Panc1 (cell line): ENCODE data around the gene PHTF1. TPM values are rescaled to one million over a fixed set of nuclear protein-coding genes. Genes with fewer than 3 reads are reported as not detected.

Experiments
- ATAC-seq: fragments of 200-7000 bp; cut with Tn5 transposase; 2 replicates; pipeline ENCODE4 v1.9.1; 2020; ENCODE audit warnings: mild to moderate bottlenecking, moderate library complexity
- BruUV-seq: library from RNA; stranded (reverse); fragments of 400-500 nt; replicated peaks from 2 replicates; lab custom pipeline; 2021; lab: Mats Ljungman, UMichigan
- CTCF ChIA-PET: fragments of 300-600 bp; sonication (Branson Sonifier 250); formaldehyde crosslinking; loops from one replicate; lab custom pipeline; 2022; ENCODE audit warnings: antibody characterized with exemption; lab: Charles Lee
- POLR2A ChIA-PET: fragments of 300-600 bp; sonication (Branson Sonifier 250); formaldehyde crosslinking; loops from one replicate; lab custom pipeline; 2022; ENCODE audit warnings: antibody characterized with exemption; lab: Charles Lee
- DNase-seq: peaks from one replicate; pipeline ENCODE4 v3.0.0-alpha.2; 2010; ENCODE audit warnings: low read depth, low spot score
- H3K27ac ChIP-seq: 2 replicates; pipeline ENCODE4 v1.5.1; 2011; ENCODE audit warnings: mild to moderate bottlenecking, low read length, inconsistent platforms
- H3K27me3 ChIP-seq: fragments of 200-500 bp; sonication (Bioruptor generic); 2 replicates; pipeline ENCODE4 v1.6.0; 2014; ENCODE audit warnings: low read length, inconsistent platforms; ENCODE audit not compliant: control insufficient read depth, insufficient read depth
- H3K36me3 ChIP-seq: fragments of 200-500 bp; sonication (Bioruptor generic); 2 replicates; pipeline ENCODE4 v1.5.1; 2014; ENCODE audit warnings: inconsistent platforms, mild to moderate bottlenecking, low read length, moderate library complexity; ENCODE audit not compliant: control insufficient read depth, insufficient read depth
- H3K4me1 ChIP-seq: 2 replicates; pipeline ENCODE4 v1.5.1; 2011; ENCODE audit warnings: inconsistent platforms, mild to moderate bottlenecking, low read length, moderate library complexity; ENCODE audit not compliant: control insufficient read depth, insufficient read depth
- H3K4me3 ChIP-seq, 2 experiments: 2 replicates each; pipeline ENCODE4 v1.5.1; 2011 to 2012; ENCODE audit warnings: low read depth in 2 of 2, low read length in 2 of 2, mild to moderate bottlenecking in 2 of 2, inconsistent platforms in 1 of 2, moderate library complexity in 1 of 2
- H3K9me3 ChIP-seq: fragments of 200-500 bp; sonication (Bioruptor generic); 2 replicates; pipeline ENCODE4 v1.5.1; 2014; ENCODE audit warnings: low read depth, mild to moderate bottlenecking, inconsistent platforms, low read length, moderate library complexity; ENCODE audit not compliant: control insufficient read depth, insufficient read depth
- POLR2AphosphoS5 ChIP-seq: IDR thresholded peaks from 2 replicates; pipeline ENCODE4 v1.6.1; 2012; ENCODE audit warnings: mild to moderate bottlenecking, low read depth, low read length, moderate library complexity
- SIN3A ChIP-seq: IDR thresholded peaks from 2 replicates; pipeline ENCODE4 v1.6.1; 2012; ENCODE audit warnings: low read depth, mild to moderate bottlenecking, low read length, moderate library complexity, borderline replicate concordance; ENCODE audit not compliant: insufficient read depth
- TCF7L2 ChIP-seq: IDR thresholded peaks from 2 replicates; pipeline ENCODE4 v1.6.1; 2011; ENCODE audit warnings: mild to moderate bottlenecking, low read depth, low read length, inconsistent platforms
- in situ Hi-C: cut with HindIII; loops from 2 replicates; pipeline ENCODE4 v1.10.0; 2016; ENCODE audit warnings: low sequenced_read_pairs, low pct_unique_long_range_greater_than_20kb
- intact Hi-C: fragments of 100-400 bp; cut with micrococcal nuclease; formaldehyde crosslinking; loops from one replicate; pipeline ENCODE4 v1.10.0; 2022; ENCODE audit not compliant: unreplicated experiment
- total RNA-seq: library from RNA; stranded (reverse); gene quantifications from one replicate; pipeline ENCODE4 v1.2.1, GENCODE V29; 2021; ENCODE audit not compliant: unreplicated experiment
- TF ChIP-seq, protein P1 (sequence below): fragments of 450-650 bp; IDR thresholded peaks from 2 replicates; pipeline ENCODE4 v1.5.1; 2017; ENCODE audit warnings: mild to moderate bottlenecking
- TF ChIP-seq, protein P2 (sequence below), 2 experiments: IDR thresholded peaks; 2 replicates each; pipeline ENCODE4 v1.6.1; 2011 to 2012; ENCODE audit warnings: low read depth in 2 of 2, control low read depth in 1 of 2, low read length in 1 of 2, mild to moderate bottlenecking in 1 of 2, moderate library complexity in 1 of 2; ENCODE audit not compliant: insufficient read depth in 1 of 2

Gene PHTF1
- total RNA-seq, 1 experiment from 2014 or later, result 32.0 TPM

GRCh38 chr1:113779542-113779941 lies 20.3 kb upstream of the PHTF1 start:
- no peak for ATAC-seq
- no peak overlapping the region for H3K4me3 ChIP-seq
- intact Hi-C loops, result no loop called here
- no peaks in the 10 kb centered on the region for H3K9me3 ChIP-seq
- H3K36me3 ChIP-seq, result no peaks in the 10 kb centered on the region
- in situ Hi-C loops, result no loop called here
- H3K27me3 ChIP-seq, result no peaks in the 10 kb centered on the region
- ChIA-PET CTCF (no interaction called here), POLR2A (interaction anchor here (0.7 kb wide), 1 partner anchor 19 kb away, joined by 5 read pairs; no protein-coding TSS in a partner anchor)
- no peak for DNase-seq
- no peak overlapping the region for H3K27ac ChIP-seq
- no peaks in the 10 kb centered on the region for H3K4me1 ChIP-seq
- no TSS peak for BruUV-seq
- TF ChIP-seq SIN3A (no peak), TCF7L2 (no peak), POLR2AphosphoS5 (no peak)
- TF ChIP-seq, protein P1, sequence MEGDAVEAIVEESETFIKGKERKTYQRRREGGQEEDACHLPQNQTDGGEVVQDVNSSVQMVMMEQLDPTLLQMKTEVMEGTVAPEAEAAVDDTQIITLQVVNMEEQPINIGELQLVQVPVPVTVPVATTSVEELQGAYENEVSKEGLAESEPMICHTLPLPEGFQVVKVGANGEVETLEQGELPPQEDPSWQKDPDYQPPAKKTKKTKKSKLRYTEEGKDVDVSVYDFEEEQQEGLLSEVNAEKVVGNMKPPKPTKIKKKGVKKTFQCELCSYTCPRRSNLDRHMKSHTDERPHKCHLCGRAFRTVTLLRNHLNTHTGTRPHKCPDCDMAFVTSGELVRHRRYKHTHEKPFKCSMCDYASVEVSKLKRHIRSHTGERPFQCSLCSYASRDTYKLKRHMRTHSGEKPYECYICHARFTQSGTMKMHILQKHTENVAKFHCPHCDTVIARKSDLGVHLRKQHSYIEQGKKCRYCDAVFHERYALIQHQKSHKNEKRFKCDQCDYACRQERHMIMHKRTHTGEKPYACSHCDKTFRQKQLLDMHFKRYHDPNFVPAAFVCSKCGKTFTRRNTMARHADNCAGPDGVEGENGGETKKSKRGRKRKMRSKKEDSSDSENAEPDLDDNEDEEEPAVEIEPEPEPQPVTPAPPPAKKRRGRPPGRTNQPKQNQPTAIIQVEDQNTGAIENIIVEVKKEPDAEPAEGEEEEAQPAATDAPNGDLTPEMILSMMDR, result no peak
- TF ChIP-seq, protein P2, sequence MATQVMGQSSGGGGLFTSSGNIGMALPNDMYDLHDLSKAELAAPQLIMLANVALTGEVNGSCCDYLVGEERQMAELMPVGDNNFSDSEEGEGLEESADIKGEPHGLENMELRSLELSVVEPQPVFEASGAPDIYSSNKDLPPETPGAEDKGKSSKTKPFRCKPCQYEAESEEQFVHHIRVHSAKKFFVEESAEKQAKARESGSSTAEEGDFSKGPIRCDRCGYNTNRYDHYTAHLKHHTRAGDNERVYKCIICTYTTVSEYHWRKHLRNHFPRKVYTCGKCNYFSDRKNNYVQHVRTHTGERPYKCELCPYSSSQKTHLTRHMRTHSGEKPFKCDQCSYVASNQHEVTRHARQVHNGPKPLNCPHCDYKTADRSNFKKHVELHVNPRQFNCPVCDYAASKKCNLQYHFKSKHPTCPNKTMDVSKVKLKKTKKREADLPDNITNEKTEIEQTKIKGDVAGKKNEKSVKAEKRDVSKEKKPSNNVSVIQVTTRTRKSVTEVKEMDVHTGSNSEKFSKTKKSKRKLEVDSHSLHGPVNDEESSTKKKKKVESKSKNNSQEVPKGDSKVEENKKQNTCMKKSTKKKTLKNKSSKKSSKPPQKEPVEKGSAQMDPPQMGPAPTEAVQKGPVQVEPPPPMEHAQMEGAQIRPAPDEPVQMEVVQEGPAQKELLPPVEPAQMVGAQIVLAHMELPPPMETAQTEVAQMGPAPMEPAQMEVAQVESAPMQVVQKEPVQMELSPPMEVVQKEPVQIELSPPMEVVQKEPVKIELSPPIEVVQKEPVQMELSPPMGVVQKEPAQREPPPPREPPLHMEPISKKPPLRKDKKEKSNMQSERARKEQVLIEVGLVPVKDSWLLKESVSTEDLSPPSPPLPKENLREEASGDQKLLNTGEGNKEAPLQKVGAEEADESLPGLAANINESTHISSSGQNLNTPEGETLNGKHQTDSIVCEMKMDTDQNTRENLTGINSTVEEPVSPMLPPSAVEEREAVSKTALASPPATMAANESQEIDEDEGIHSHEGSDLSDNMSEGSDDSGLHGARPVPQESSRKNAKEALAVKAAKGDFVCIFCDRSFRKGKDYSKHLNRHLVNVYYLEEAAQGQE (IDR thresholded peaks at IDR 0.05; ENCODE audit: insufficient read depth in 1 of 2, low read depth in 2 of 2, low read length in 1 of 2), result no peak

DNA sequence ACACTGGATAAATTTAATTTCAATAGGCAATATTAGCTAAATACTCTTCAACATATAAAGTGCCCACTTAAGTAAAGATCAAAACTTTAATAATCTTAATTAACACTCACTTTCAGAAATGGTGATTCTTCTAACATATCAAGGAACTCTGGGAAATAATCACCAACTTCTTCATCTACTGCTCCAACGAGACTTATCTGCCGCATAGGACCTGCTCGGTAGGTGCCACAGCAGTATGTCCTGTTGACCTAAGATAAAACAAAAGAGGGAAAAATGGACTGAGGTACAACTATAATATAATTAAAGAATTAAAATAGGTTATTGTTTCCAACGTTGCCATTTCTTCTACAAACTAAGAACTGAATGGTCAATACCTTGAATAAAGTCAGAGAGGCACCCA lies 18.3 kb upstream of the PHTF1 start:
- DNase-seq, result no peak
- intact Hi-C loops, result no loop called here

More for the DNA sequence above, 18.3 kb upstream of the PHTF1 start:
- no peaks in the 10 kb centered on the region for H3K9me3 ChIP-seq
- no peak overlapping the region for H3K4me3 ChIP-seq
- H3K27me3 ChIP-seq, result no peaks in the 10 kb centered on the region
- no peak for TF ChIP-seq TCF7L2
- TF ChIP-seq POLR2AphosphoS5, result no peak
- TF ChIP-seq, protein P2 (IDR thresholded peaks at IDR 0.05; ENCODE audit: insufficient read depth in 1 of 2, low read depth in 2 of 2, low read length in 1 of 2), result no peak
- TF ChIP-seq, protein P1, result no peak
- TF ChIP-seq SIN3A, result no peak
- BruUV-seq, result no TSS peak
- no peaks in the 10 kb centered on the region for H3K36me3 ChIP-seq
- ChIA-PET CTCF (no interaction called here), POLR2A (no interaction called here)
- no peaks in the 10 kb centered on the region for H3K4me1 ChIP-seq
- in situ Hi-C loops, result no loop called here
- no peak overlapping the region for H3K27ac ChIP-seq
- no peak for ATAC-seq
